IMR-90 (cell line): ENCODE results near the gene FTO. TPM values are rescaled to one million over a fixed set of nuclear protein-coding genes. Genes with fewer than 3 reads are reported as not detected.

Experiments
- ATAC-seq: fragments of 200-7000 bp; cut with Tn5 transposase; 2 replicates; pipeline ENCODE4 v1.9.1; 2020; ENCODE audit warnings: low read depth, mild to moderate bottlenecking, moderate library complexity
- BruUV-seq: library from RNA; stranded (reverse); fragments of 400-500 nt; replicated peaks from 2 replicates; lab custom pipeline; 2021; lab: Mats Ljungman, UMichigan
- CTCF ChIA-PET: fragments of 300-600 bp; formaldehyde crosslinking; extraction: SDS; loops from one replicate; lab custom pipeline; 2021; ENCODE audit warnings: antibody characterized with exemption; lab: Yijun Ruan, JAX
- POLR2A ChIA-PET: fragments of 300-600 bp; sonication (Branson Sonifier 250); formaldehyde crosslinking; loops from one replicate; lab custom pipeline; 2022; ENCODE audit warnings: antibody characterized with exemption; ENCODE audit not compliant: unreplicated experiment; lab: Charles Lee
- DNase-seq: peaks from one replicate; pipeline ENCODE4 v3.0.0; 2013
- H2AFZ ChIP-seq: replicated peaks from 2 replicates; pipeline ENCODE3; 2013; ENCODE audit warnings: low read length, mild to moderate bottlenecking; ENCODE audit not compliant: poor library complexity
- H2AK5ac ChIP-seq: 2 replicates; pipeline ENCODE4 v1.6.1; 2013; ENCODE audit warnings: low read depth, low read length, inconsistent platforms
- H2AK9ac ChIP-seq: replicated peaks from 2 replicates; pipeline ENCODE3; 2013; ENCODE audit warnings: mild to moderate bottlenecking, low read depth, low read length, moderate library complexity; ENCODE audit not compliant: poor library complexity
- H2BK120ac ChIP-seq: 2 replicates; pipeline ENCODE4 v1.6.1; 2013; ENCODE audit warnings: low read depth, low read length, inconsistent platforms
- H2BK15ac ChIP-seq: 3 replicates; pipeline ENCODE4 v1.6.1; 2013; ENCODE audit warnings: low read depth, low read length, inconsistent platforms
- H2BK20ac ChIP-seq: 2 replicates; pipeline ENCODE4 v1.6.1; 2013; ENCODE audit warnings: low read depth, mild to moderate bottlenecking, inconsistent platforms, low read length, moderate library complexity
- H2BK5ac ChIP-seq: 2 replicates; pipeline ENCODE4 v1.6.1; 2013; ENCODE audit warnings: mild to moderate bottlenecking, low read depth, low read length, inconsistent platforms; ENCODE audit not compliant: poor library complexity, severe bottlenecking
- H3K14ac ChIP-seq: replicated peaks from 2 replicates; pipeline ENCODE4 v1.6.1; 2013; ENCODE audit warnings: low read depth, low read length, inconsistent platforms
- H3K18ac ChIP-seq: 2 replicates; pipeline ENCODE4 v1.6.1; 2013; ENCODE audit warnings: low read depth, low read length, control low read depth
- H3K23ac ChIP-seq: 2 replicates; pipeline ENCODE4 v1.6.1; 2013; ENCODE audit warnings: low read depth, low read length, inconsistent platforms
- H3K27ac ChIP-seq: 2 replicates; pipeline ENCODE4 v1.5.1; 2013; ENCODE audit warnings: mild to moderate bottlenecking, control low read depth, low read length; ENCODE audit not compliant: insufficient read depth
- H3K27me3 ChIP-seq: 2 replicates; pipeline ENCODE4 v1.6.1; 2013; ENCODE audit warnings: low read length; ENCODE audit not compliant: control insufficient read depth, insufficient read depth
- H3K36me3 ChIP-seq: 2 replicates; pipeline ENCODE4 v1.6.1; 2013; ENCODE audit warnings: low read length, mixed read lengths; ENCODE audit not compliant: control insufficient read depth, insufficient read depth
- H3K4ac ChIP-seq: 2 replicates; pipeline ENCODE4 v1.6.1; 2013; ENCODE audit warnings: low read depth, low read length, inconsistent platforms
- H3K4me1 ChIP-seq: 2 replicates; pipeline ENCODE4 v1.6.1; 2013; ENCODE audit warnings: low read length, mixed read lengths; ENCODE audit not compliant: control insufficient read depth, insufficient read depth
- H3K4me2 ChIP-seq: 2 replicates; pipeline ENCODE4 v1.6.1; 2013; ENCODE audit warnings: low read depth, mild to moderate bottlenecking, control low read depth, low read length, moderate library complexity
- H3K4me3 ChIP-seq: 2 replicates; pipeline ENCODE4 v1.5.1; 2013; ENCODE audit warnings: low read depth, mild to moderate bottlenecking, control low read depth, low read length, moderate library complexity; ENCODE audit not compliant: insufficient read depth
- H3K56ac ChIP-seq: 2 replicates; pipeline ENCODE4 v1.6.1; 2013; ENCODE audit warnings: low read length, inconsistent platforms; ENCODE audit not compliant: insufficient read depth; ENCODE audit errors: extremely low read depth
- H3K79me1 ChIP-seq, 2 experiments: 2 replicates each; pipeline ENCODE4 v1.6.1; 2013; ENCODE audit warnings: low read length in 2 of 2, inconsistent platforms in 1 of 2, low read depth in 1 of 2
- H3K9ac ChIP-seq: 2 replicates; pipeline ENCODE4 v1.6.1; 2013; ENCODE audit warnings: low read depth, low read length, control low read depth
- H3K9me1 ChIP-seq: 2 replicates; pipeline ENCODE4 v1.6.1; 2013; ENCODE audit warnings: low read length, inconsistent platforms; ENCODE audit not compliant: insufficient read depth
- H3K9me3 ChIP-seq: 2 replicates; pipeline ENCODE4 v1.6.1; 2013; ENCODE audit warnings: low read length; ENCODE audit not compliant: control insufficient read depth, insufficient read depth
- H4K20me1 ChIP-seq: 2 replicates; pipeline ENCODE4 v1.6.1; 2013; ENCODE audit warnings: low read length, inconsistent platforms; ENCODE audit not compliant: insufficient read depth
- H4K5ac ChIP-seq: 2 replicates; pipeline ENCODE4 v1.6.1; 2013; ENCODE audit warnings: mild to moderate bottlenecking, low read depth, low read length, control low read depth
- H4K8ac ChIP-seq, 2 experiments: 2 replicates each; pipeline ENCODE4 v1.6.1; 2013; ENCODE audit warnings: low read depth in 2 of 2, low read length in 2 of 2, control low read depth in 1 of 2, inconsistent platforms in 1 of 2
- H4K91ac ChIP-seq: 2 replicates; pipeline ENCODE4 v1.6.1; 2013; ENCODE audit warnings: low read depth, low read length, inconsistent platforms; ENCODE audit not compliant: insufficient read depth
- CHD1 ChIP-seq: IDR thresholded peaks from 2 replicates; pipeline ENCODE4 v1.6.1; 2012; ENCODE audit warnings: low read depth, low read length, improper control_type of control experiment
- MXI1 ChIP-seq: IDR thresholded peaks from 2 replicates; pipeline ENCODE4 v1.6.1; 2012; ENCODE audit warnings: low read depth, mild to moderate bottlenecking, low read length, moderate library complexity, borderline replicate concordance
- SMC3 ChIP-seq: fragments of 150-350 bp; IDR thresholded peaks from 2 replicates; pipeline ENCODE4 v1.6.1; 2016; ENCODE audit warnings: low read depth, mild to moderate bottlenecking, antibody characterized with exemption, low read length, moderate library complexity
- WGBS, 2 experiments: methylation state at CpG; one replicate each; pipeline versions ENCODE4 v1.1.5 to v1.1.7; 2013; ENCODE audit warnings: missing lambda C conversion rate in 2 of 2; ENCODE audit not compliant: insufficient read length in 1 of 2; ENCODE audit errors: extremely low coverage in 2 of 2; 5-methylcytosine and 5-hydroxymethylcytosine counted together
- dilution Hi-C: fragments of 300-500 bp; cut with HindIII; formaldehyde crosslinking; loops from one replicate; pipeline ENCODE4 v1.14.3; 2018; ENCODE audit warnings: low sequenced_read_pairs; ENCODE audit not compliant: unreplicated experiment
- in situ Hi-C: fragments of 300-500 bp; cut with MboI; formaldehyde crosslinking; loops from 3 replicates; pipeline ENCODE4 v1.14.3; 2019; ENCODE audit warnings: low sequenced_read_pairs, inconsistent platforms, mixed read lengths
- intact Hi-C: fragments of 100-400 bp; cut with micrococcal nuclease; formaldehyde crosslinking; loops from 2 replicates; pipeline ENCODE4 v1.10.0; 2022
- polyA plus RNA-seq, 3 experiments: library from polyadenylated mRNA; depleted of rRNA; stranded (reverse); fragments of >200 nt; gene quantifications; 2 replicates each; pipeline ENCODE4 v1.2.3, GENCODE V29; 2012; ENCODE audit warnings: low replicate concordance in 1 of 3
- total RNA-seq: library from RNA; depleted of rRNA; stranded (reverse); fragments of >200 nt; gene quantifications from 2 replicates; pipeline ENCODE4 v1.2.3, GENCODE V29; 2012

Gene FTO
- total and polyA plus RNA-seq, 2 of the 4 experiments (the other 2 are of a cell fraction), result 70.3 to 132 TPM

DNA sequence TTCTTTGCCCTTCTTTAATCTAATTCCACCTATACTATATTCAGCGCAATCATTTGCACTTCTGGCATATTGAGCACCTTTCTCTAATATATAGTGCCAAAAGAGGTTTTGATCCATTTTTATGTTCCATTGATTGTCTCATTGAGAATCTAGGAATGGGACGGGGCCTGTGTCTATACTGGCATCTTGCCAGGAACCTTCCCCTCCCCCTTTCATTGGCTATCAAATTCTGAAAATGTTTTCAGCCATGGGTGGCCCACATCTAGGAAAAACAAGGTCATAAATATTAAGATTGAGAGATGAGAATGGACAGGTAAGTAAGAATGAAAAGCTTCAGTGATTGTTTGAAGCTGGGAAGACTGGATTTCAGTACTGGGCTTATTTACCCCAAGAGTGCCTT lies 159.9 kb downstream of the FTO start:
- in situ Hi-C loops, result no loop called here
- Histone ChIP-seq H3K4me2 (no peak overlapping the region), H2BK15ac (no peak overlapping the region), H3K9ac (no peak overlapping the region), H4K20me1 (no peaks in the 10 kb centered on the region), H3K79me1 (no peaks in the 10 kb centered on the region; a peak in 2 of 4 replicates), H2AFZ (no peak overlapping the region), H3K18ac (no peak overlapping the region), H3K9me1 (no peaks in the 10 kb centered on the region), H3K9me3 (no peaks in the 10 kb centered on the region), H4K8ac (no peak overlapping the region), H2AK9ac (no peak overlapping the region), H2BK5ac (no peak overlapping the region), H3K14ac (no peak overlapping the region), H3K27ac (no peak overlapping the region), H3K36me3 (peaks cover 2% of the 10 kb centered on the region; the same call in 1 of the 2 replicates), H3K4me3 (no peak overlapping the region), H3K23ac (no peak overlapping the region), H3K27me3 (no peaks in the 10 kb centered on the region), H2AK5ac (no peak overlapping the region), H3K4me1 (no peaks in the 10 kb centered on the region; the same call in 1 of the 2 replicates), H4K5ac (no peak overlapping the region), H3K4ac (no peak overlapping the region), H2BK120ac (no peak overlapping the region), H3K56ac (no peak overlapping the region), H4K91ac (no peak overlapping the region), H2BK20ac (no peak overlapping the region)
- ATAC-seq (no peak), DNase-seq (no peak)
- WGBS, 2 experiments, result no CpG with 5 or more reads among the region's 2 CpGs
- CTCF ChIA-PET, result interaction anchor here (0.7 kb wide), 1 partner anchor 160 kb away, joined by 3 read pairs; the partner anchor contains the start of gene RPGRIP1L
- dilution Hi-C loops, result no loop called here
- TF ChIP-seq SMC3 (no peak), MXI1 (no peak), CHD1 (no peak)
- intact Hi-C loops, result no loop called here
- POLR2A ChIA-PET, result no interaction called here
- no TSS peak for BruUV-seq
